HUES6 (cell line): ENCODE results near the gene ECEL1.

Experiments used
- H3K27ac ChIP-seq: 2 replicates; pipeline ENCODE4 v1.7.0; 2013; ENCODE audit warnings: low read depth, mild to moderate bottlenecking, low read length, inconsistent platforms
- H3K27me3 ChIP-seq: 2 replicates; pipeline ENCODE4 v1.6.1; 2013; ENCODE audit warnings: low read length; ENCODE audit not compliant: control insufficient read depth, insufficient read depth
- H3K36me3 ChIP-seq: 2 replicates; pipeline ENCODE4 v1.6.1; 2013; ENCODE audit warnings: low read length; ENCODE audit not compliant: control insufficient read depth, insufficient read depth
- H3K4me1 ChIP-seq: 2 replicates; pipeline ENCODE4 v1.6.1; 2013; ENCODE audit warnings: low read length; ENCODE audit not compliant: control insufficient read depth, insufficient read depth
- H3K4me3 ChIP-seq: 2 replicates; pipeline ENCODE4 v1.5.1; 2013; ENCODE audit warnings: low read depth, low read length
- H3K9ac ChIP-seq: one replicate; pipeline ENCODE4 v1.6.1; 2013; ENCODE audit warnings: mild to moderate bottlenecking, low read length
- H3K9me3 ChIP-seq: 2 replicates; pipeline ENCODE4 v1.6.1; 2013; ENCODE audit warnings: low read depth, low read length; ENCODE audit not compliant: control insufficient read depth, insufficient read depth

Gene ECEL1

GRCh38 chr2:232495292-232495691 lies 7.7 kb upstream of the ECEL1 start:
- Histone ChIP-seq H3K27me3 (peaks cover 22% of the 10 kb centered on the region), H3K36me3 (no peaks in the 10 kb centered on the region), H3K9me3 (no peaks in the 10 kb centered on the region), H3K9ac (no peak overlapping the region), H3K4me1 (peaks cover 5% of the 10 kb centered on the region; the same call in 1 of the 2 replicates), H3K4me3 (no peak overlapping the region), H3K27ac (no peak overlapping the region)

GRCh38 chr2:232494542-232494941 lies 6.9 kb upstream of the ECEL1 start:
- Histone ChIP-seq H3K27ac (no peak overlapping the region), H3K4me3 (no peak overlapping the region), H3K36me3 (no peaks in the 10 kb centered on the region), H3K9ac (no peak overlapping the region), H3K9me3 (no peaks in the 10 kb centered on the region), H3K27me3 (peaks cover 25% of the 10 kb centered on the region), H3K4me1 (peaks cover 8% of the 10 kb centered on the region)

- peaks cover 25% of the 10 kb centered on the region for H3K27me3 ChIP-seq
- no peak overlapping the region for H3K9ac ChIP-seq
- H3K9me3 ChIP-seq: no peaks in the 10 kb centered on the region
- H3K27ac ChIP-seq: no peak overlapping the region
- H3K4me3 ChIP-seq: no peak overlapping the region
- H3K4me1 ChIP-seq: peaks cover 12% of the 10 kb centered on the region
- H3K36me3 ChIP-seq: no peaks in the 10 kb centered on the region
Measured at GRCh38 chr2:232493701-232494474, 6.3 kb upstream of the ECEL1 start.

- H3K9me3 ChIP-seq: no peaks in the 10 kb centered on the region
- no peak overlapping the region for H3K4me3 ChIP-seq
- H3K4me1 ChIP-seq: peaks cover 19% of the 10 kb centered on the region
- H3K36me3 ChIP-seq: no peaks in the 10 kb centered on the region
- peaks cover 32% of the 10 kb centered on the region for H3K27me3 ChIP-seq
- no peak overlapping the region for H3K9ac ChIP-seq
- no peak overlapping the region for H3K27ac ChIP-seq
Measured at GRCh38 chr2:232492963-232493700, 5.5 kb upstream of the ECEL1 start.

GRCh38 chr2:232492236-232492848 lies 4.7 kb upstream of the ECEL1 start:
- Histone ChIP-seq H3K27me3 (peaks cover 36% of the 10 kb centered on the region), H3K4me3 (no peak overlapping the region), H3K4me1 (peaks cover 21% of the 10 kb centered on the region), H3K9me3 (no peaks in the 10 kb centered on the region), H3K27ac (no peak overlapping the region), H3K36me3 (no peaks in the 10 kb centered on the region), H3K9ac (no peak overlapping the region)

- Histone ChIP-seq H3K36me3 (no peaks in the 10 kb centered on the region), H3K4me1 (peaks cover 21% of the 10 kb centered on the region), H3K27ac (no peak overlapping the region), H3K9me3 (no peaks in the 10 kb centered on the region), H3K4me3 (no peak overlapping the region), H3K27me3 (peaks cover 46% of the 10 kb centered on the region), H3K9ac (no peak overlapping the region)
Measured at GRCh38 chr2:232491139-232491780, 3.6 kb upstream of the ECEL1 start.

GRCh38 chr2:232490221-232491138 lies 2.8 kb upstream of the ECEL1 start:
- Histone ChIP-seq H3K4me3 (no peak overlapping the region), H3K27ac (no peak overlapping the region), H3K9ac (no peak overlapping the region), H3K27me3 (peaks cover 54% of the 10 kb centered on the region), H3K36me3 (no peaks in the 10 kb centered on the region), H3K9me3 (no peaks in the 10 kb centered on the region), H3K4me1 (peaks cover 21% of the 10 kb centered on the region)

GRCh38 chr2:232489516-232490220 lies 2.0 kb upstream of the ECEL1 start:
- H3K9me3 ChIP-seq: no peaks in the 10 kb centered on the region
- H3K27ac ChIP-seq: no peak overlapping the region
- H3K4me1 ChIP-seq: peaks cover 24% of the 10 kb centered on the region
- peaks cover 62% of the 10 kb centered on the region for H3K27me3 ChIP-seq
- H3K9ac ChIP-seq: no peak overlapping the region
- no peaks in the 10 kb centered on the region for H3K36me3 ChIP-seq
- H3K4me3 ChIP-seq: no peak overlapping the region

GRCh38 chr2:232488721-232489300 lies 1.2 kb upstream of the ECEL1 start:
- Histone ChIP-seq H3K36me3 (no peaks in the 10 kb centered on the region), H3K9ac (no peak overlapping the region), H3K4me3 (no peak overlapping the region), H3K4me1 (peaks cover 21% of the 10 kb centered on the region), H3K27me3 (peaks cover 71% of the 10 kb centered on the region), H3K27ac (no peak overlapping the region), H3K9me3 (no peaks in the 10 kb centered on the region)
